Vagina (tissue), 2 donors: ENCODE data around the gene C12orf43.

Experiments
- CTCF ChIP-seq, 3 experiments: fragments of 450-650 bp in 2 of 3; fragments of 200-600 bp in 1 of 3; sonication (generic) in 1 of 3; IDR thresholded peaks; one replicate each; pipeline ENCODE4 v1.5.1; 2017 to 2019; ENCODE audit warnings: antibody characterized with exemption in 3 of 3, mild to moderate bottlenecking in 2 of 3, moderate library complexity in 2 of 3
- POLR2A ChIP-seq, 2 donors: fragments of 450-650 bp; IDR thresholded peaks; one replicate each; pipeline ENCODE4 v1.6.1; 2017; ENCODE audit warnings: antibody characterized with exemption in 2 of 2, mild to moderate bottlenecking in 2 of 2, moderate library complexity in 2 of 2
- POLR2AphosphoS5 ChIP-seq, 2 donors: sonication (generic); formaldehyde crosslinking; IDR thresholded peaks; one replicate each; pipeline ENCODE4 v1.9.0; 2017; ENCODE audit warnings: antibody characterized with exemption in 2 of 2, mild to moderate bottlenecking in 2 of 2, low read depth in 1 of 2; ENCODE audit not compliant: insufficient read depth in 1 of 2

- TF ChIP-seq CTCF (IDR thresholded peaks at IDR 0.05) (no peak), POLR2A (IDR thresholded peaks at IDR 0.05) (no peak), POLR2AphosphoS5 (IDR thresholded peaks at IDR 0.05; ENCODE audit: insufficient read depth in 1 of 2, low read depth in 1 of 2) (no peak)
These were observed 57.0 kb downstream of the C12orf43 start for GRCh38 chr12:120959111-120959878.
